Frontal cortex (tissue), 4 donors: ENCODE results near the gene CYP26B1. TPM values are rescaled to one million over a fixed set of nuclear protein-coding genes. Genes with fewer than 3 reads are reported as not detected.
A peak's percentile ranks its signal among the peaks of the same experiment; 100 is the strongest.

ENCODE experiments used
- DNase-seq, 2 donors: peaks; one replicate each; pipeline ENCODE4 v3.0.0; 2012; ENCODE audit warnings: low spot score in 2 of 2
- FAIRE-seq: peaks from 2 replicates; lab custom pipeline; 2012; peaks lifted over from hg19 to GRCh38; lab: Jason Lieb, UNC
- total RNA-seq: library from RNA; depleted of rRNA; stranded (reverse); fragments of >200 nt; gene quantifications from one replicate; pipeline ENCODE4 v1.2.3, GENCODE V29; 2014
- donor health status: control.
- donor health status: control.
- donor health status: control.

The CYP26B1 gene
- total RNA-seq, 1 donor from 2014 or later: 0.82 TPM

DNA sequence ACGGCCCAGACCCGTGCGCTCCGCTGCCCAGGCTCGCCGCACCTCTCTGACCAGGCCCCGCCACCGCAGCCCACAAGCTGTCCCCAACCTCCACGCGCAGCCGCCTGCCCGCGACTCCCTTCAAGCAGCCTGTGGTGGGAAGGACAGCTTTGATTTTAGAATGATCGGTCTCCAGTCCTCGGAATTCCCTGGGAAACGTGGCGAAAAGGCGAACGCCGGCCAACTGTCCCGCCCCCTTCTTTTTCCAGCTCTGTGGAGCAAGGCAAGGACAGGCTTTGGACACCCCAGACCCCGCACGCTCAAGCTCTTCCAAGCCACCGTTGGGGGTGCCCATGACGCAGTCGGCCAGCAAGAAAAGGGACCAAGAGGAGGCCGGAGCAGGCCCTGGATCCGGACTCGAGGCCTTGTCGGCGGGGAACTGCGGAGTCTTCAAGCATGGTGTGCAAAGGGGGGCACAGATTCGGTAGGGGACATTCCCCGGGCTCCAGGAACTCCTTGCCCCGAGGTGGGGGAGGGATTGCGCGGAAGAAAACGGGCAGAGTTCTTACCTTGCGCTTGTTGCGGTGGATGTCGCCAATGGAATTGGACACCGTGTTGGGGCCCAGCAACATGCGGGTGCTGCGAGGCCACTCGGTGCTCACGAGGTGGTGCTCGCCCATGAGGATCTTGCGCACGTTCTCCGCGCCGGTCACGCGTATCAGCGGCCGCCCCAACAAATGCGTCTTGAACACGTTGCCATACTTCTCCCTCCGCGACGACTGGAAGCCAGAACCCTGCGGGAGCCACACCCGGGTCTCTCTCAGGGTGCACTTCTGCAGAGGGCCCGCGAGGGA lies 4.0 kb downstream of the CYP26B1 start:
- DNase-seq (no peak), FAIRE-seq (no peak)

DNA sequence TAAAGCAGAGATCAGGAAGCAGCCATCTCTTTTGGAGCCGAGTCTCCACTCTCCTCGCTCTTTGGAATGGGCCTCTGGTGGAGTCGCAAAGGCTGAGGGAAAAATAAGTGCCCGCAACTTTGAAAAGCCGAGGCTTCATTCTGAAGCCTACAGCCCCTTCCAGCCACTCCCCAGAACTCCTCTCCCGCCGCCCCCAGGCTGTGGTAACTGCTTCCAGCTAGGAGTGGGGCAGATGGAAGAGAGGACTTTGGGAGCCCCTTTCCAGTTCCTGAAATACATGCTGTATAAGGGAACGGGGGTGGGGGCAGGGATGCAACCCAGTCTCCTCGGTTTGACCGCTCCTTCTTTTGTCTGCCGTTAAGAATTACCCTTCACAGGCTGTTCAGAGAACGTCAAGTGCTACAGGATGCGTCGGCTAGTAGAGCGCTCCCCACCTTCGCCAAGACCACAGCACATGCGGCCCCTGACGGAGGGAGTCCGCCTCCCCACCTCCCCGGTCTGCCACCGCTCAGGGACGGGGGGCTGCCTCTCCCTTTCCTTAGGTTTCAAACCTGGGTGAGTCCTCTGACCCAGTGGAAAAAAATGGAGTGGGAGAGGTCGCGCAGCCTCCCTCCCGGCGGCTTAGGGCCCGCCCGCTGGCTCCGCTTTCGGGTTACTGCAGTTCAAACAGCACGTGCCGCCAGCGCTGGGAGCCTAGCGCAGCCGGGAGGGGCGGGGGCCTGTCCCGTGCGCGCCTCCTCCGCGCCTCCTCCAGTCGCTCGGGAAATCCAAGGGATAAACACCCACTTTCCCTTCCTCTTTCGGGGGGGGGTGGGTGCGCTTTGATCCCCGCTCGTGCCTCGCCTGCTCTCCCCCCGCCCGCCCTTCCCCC lies 4.9 kb downstream of the CYP26B1 start:
- DNase-seq (peak; percentile 74 to 77), FAIRE-seq (no peak)

DNA sequence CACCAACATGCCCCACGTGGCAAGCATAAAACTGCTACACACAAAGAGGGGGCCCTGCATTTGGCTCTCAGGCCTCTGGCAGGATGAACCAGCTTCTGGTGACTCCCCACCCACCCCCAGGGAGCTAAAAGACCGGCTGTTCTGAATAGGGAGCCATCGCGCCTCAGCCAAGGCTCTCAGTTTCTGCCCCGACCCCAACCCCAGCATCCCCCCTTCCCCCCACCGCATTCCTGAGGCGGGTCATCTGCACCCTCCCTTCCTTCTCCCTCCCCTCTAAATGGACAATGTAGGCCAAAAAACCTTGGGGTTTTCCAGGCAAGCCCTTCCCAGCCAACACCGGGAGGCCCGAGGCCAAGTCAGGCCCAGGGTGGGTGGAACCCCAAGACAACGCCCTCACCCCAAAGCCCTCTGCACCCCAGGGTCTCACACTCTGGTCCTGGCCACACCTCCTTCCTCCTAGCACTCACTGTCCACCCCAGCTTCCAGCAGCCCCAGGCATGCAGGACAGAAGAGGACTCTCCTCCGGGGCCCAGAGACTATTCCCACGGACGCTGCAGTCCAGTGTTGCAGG lies 5.7 kb downstream of the CYP26B1 start:
- no peak for FAIRE-seq
- no peak for DNase-seq

DNA sequence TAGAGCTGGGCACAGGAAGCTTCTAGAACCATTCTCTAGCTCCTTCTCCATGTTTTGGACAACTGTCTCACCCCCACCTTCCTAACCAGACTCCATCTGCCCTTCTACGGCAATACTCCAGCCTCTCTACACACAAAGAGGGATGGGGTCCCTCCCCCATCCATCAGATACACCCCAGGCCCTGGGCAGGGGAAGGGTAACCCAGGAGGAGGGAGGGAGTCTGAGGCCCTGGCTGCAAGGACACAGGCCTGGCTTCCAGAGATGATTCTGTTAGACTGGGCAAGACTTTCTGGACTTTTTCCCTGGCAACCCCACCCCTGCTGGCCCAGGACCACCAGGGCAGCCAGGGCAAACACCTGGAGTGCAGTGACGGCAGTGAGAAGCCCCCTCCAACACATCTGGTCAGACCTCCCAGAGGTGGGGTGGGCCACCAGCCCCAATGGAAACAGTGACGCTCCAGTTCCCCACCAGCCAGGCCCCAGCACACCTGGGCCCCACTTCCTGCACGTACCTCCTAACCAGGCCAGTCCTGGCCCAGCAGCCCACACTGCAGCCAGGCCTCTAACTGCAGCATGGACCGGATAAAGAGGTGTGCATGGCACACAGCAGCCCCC lies 6.5 kb downstream of the CYP26B1 start:
- DNase-seq: no peak
- FAIRE-seq: no peak

DNA sequence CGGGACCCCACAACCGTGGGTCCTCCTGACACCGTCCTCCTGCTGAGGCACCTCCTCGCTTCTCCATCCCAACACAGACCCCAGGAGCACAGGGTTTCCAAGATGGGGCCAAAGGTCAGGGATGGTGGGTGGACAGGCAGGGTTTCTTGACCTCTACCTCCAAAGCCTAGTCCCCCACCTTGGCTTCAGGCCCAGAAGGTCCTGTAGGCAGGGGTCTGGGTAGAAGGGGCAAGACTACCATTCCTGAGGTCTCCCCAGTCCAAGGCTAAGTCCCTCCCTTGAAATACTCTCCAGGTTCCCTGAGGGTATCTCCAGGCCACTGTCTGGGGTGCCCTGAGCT lies 7.1 kb downstream of the CYP26B1 start:
- no peak for FAIRE-seq
- no peak for DNase-seq

DNA sequence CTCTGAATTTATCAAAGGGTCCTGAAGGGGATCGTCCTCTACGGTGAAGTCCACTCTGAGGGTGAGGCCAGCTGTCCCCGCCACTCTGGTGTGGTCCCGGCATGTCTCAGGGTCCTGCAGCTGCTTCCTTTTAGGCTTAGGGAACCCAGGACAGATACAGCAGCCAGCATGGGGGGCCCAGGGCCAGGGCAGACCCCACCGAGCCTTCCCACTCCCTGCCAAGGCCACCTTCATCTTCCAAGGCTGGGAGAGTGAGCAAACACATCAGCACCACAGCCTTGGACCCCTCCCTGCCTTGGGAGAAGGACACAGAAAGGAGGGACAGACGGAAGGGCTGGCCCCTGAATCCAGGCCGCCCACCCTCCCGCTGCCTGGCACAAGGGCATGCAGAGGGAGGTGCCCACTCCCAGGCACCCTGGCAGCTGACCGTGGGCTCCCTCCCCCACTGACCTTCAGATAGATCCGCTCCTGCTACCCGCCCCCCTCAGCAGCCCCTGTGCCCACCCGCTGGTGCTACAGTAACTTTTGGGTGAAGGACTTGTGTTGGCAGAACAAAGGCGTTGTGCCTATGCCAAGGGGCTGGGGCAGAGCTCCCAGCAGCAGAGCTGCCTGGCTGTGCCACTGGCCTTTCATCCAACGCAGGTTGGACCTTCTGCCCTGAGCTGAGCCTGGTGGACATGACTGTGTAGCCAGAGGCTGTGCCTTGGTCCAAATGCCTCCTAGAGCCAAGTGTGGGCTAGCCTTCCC lies 7.6 kb downstream of the CYP26B1 start:
- DNase-seq (no peak), FAIRE-seq (no peak)

DNA sequence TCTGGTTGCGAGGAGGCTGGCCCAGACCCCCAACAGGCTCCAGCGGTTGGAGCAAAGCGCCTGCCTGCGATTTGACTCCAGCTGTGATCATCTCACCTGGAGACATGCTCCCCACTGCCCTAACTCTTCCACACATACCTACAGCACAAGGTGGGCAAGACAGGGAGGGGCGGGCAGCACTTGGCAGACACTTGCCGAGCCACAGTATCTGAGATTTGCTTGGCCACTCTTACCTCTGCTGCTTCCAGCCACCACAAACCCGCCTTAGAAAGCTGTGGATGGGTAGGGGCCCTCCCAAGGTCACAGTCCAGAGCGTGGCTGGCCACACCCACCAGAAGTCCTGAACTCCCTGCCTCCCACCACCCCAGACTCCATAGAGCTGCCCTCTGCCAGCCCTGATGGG lies 8.2 kb downstream of the CYP26B1 start:
- FAIRE-seq: no peak

DNA sequence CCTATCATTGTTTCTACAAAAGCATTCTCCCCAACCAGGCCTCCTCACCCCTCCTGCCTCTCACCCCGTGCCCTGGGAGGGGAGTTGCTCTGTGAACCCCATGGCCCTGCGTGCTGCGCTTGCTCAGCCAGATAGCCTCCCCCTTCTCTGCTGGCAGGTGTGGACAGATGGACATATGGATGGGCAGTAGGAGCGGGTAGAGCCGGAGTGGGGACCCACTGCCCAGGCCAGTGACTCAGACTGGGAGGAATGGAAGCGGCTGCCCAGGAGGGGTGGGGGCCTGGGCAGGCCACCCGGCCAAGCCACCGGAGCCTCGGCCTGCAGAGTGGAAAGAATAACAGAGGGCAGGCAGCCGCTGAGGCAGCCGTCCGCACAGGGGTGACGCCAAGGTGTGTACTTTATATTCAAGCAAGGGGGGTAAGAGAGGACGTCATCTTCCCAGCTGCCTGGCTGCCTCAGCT lies 8.7 kb downstream of the CYP26B1 start:
- DNase-seq: no peak
- no peak for FAIRE-seq

More for the DNA sequence above, 8.2 kb downstream of the CYP26B1 start:
- DNase-seq: no peak

DNA sequence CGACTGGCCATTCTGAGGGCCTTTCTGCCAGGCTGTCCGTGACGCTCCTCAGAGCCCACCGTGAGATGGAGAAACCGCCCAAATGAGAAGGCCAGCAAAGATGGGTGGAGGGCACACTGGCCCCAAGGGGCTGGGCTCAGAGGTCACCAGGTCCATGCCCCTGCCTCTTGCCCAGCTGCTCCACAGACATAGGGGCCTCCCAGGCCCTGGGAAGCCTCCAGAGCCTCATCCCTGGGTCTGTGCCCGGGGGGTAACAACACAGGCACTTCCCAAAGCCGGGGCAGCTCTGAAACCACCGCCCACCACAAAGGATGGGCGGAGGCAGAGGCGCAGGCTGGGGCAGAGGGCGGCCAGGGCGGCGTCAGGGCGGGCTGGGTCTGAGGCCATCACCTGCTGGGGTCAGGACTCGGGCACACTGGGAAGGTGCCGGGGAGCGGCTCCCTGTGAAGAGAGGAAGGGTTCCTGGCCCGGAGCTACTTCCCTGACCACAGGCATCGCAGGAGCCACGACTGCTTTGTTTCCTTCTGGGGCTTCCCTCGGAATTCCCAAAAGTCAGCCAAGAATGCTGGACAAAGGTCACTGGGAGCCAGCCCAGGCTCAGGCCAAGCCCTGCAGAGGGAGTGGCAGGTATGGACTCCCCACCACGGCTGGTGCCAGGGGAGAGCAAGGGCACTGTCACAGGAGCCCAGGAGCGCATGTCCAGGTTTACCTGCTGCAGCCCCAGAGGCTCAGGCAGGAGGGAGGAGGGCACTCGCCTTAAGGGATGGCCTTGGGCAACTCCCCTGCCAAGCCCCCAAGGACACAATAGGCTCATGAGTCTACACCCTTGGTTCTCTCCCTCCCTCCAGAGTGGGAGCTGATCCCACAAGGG lies 9.4 kb downstream of the CYP26B1 start:
- DNase-seq (no peak), FAIRE-seq (no peak)

DNA sequence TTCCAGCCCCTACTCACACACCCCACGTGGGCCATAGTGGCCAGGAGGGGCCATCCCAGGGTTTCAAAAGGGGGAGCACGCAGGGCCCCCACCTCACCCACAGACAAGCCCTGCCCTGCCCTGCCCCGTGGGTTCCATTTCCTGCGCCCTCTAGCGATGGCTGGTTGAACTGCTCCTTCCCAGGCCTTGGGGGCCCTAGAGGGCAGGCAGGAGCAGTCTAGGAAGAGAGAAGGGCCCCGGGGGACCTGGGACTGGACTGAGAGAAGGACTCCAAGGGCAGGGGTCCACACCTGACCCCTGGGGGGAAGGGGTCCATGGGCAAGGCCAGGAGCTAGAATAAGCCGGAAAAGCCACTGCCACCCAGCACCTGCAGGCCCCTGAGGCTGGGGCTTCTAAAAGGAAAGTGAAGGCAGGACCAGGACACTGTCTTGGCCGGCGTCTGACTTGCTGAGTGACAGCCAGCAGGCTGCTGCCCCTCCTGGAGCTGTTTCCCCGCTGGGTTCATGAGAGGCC lies 10.1 kb downstream of the CYP26B1 start:
- peak; percentile 70 to 81 for DNase-seq
- FAIRE-seq: no peak

DNA sequence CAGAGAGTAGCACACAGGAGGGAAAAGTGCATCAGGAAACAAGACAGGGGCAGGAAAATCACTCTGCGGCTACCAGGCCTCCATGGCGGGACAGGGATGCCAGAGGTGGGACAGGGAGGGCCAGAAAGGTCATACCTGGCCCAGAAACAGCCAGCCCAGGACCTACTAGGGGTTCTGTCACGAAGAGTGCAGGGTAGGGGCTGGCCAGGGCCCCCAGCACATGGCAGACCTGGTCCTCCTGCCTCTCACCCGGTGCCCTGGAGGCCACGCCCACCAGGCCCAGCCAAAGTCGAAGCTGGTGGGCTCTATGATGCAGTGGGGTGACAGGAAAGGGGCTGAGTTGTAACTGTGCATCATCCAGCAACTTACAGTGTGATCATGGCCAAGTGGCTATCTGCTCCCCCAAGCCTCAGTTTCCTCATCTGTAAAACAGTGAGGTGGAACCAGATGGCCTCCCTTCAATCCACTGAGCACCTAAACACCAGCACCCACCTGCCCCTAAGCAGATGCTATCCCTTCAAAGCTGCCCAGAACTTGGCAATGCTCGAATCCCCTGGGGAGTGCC lies 10.6 kb downstream of the CYP26B1 start:
- DNase-seq (no peak), FAIRE-seq (no peak)

DNA sequence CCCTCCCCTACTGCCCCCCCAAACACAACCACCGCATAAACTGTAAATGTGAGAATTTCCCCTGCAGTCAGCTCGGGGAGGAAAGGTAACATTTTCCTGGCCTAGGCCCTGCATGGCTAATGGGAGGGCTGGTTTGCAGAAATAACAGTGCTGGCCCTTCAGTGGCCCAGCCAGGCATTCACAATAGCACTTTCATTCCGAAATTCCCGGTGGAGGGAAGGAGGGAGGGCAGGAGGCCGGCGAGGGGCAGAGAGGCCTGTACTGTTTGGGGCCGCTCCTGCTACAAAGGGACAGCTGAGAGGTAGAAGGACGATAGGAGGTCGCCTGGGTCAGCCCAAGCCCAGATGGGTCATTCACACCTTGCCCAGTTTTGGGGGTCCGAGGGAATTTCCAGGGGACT lies 11.3 kb downstream of the CYP26B1 start:
- no peak for FAIRE-seq
- DNase-seq: no peak

DNA sequence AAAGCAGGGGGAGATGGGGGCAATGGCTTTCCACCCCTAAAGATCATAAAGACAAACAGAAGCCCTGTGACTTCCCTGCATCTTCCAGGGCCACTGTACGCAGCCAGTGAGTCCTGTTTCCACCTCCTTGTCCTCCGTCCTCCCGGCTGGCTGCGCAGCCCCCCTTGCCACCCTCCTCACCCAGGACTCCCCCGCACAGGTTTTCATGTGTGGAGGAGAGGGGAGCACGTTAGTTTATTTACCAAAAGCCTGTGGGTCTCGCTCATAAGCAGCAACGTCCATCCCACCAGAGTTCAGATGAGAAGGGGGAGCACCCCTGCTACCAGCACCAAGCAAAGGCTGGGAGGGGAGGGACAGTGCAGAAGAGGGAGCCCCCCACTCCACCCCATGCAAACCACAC lies 11.7 kb downstream of the CYP26B1 start:
- DNase-seq: no peak
- FAIRE-seq: no peak

DNA sequence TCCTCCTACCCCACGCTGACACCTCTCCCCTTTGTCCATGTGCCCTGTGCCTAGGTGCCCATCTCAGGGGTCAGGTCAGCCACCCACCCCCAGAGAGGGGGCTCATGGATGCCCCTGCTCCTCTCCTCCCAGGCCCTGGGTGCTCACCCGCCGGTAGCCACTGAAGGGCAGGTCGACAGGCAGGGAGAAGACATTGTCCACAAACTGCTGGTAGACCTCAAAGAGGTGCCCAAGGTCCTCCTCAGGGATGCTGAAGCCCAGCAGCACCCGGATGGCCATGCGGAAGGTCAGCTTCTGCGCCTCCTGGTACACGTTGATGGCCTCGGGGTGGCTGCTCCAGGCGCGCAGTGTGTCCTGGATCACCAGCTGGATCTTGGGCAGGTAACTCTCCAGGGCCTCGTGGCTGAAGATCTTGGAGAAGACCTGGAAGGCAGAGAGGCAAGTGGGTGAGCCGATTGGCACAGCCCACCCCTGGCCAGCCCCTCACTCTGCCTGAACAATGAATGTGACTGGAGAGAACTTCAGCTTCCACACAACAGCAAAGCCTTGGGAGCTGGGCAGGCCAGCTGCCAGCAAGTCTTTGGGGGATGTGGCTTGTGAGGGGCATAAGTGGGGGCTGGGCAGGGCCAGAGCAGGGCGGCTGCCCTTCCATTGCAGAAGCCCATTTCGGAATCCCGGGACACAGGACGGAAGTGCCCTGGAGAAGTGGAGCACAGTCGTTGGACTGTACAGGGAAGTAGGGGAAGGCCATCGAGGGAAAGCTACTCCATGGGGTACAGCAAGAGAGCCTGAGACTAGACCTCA lies 12.5 kb downstream of the CYP26B1 start:
- DNase-seq (no peak), FAIRE-seq (no peak)

DNA sequence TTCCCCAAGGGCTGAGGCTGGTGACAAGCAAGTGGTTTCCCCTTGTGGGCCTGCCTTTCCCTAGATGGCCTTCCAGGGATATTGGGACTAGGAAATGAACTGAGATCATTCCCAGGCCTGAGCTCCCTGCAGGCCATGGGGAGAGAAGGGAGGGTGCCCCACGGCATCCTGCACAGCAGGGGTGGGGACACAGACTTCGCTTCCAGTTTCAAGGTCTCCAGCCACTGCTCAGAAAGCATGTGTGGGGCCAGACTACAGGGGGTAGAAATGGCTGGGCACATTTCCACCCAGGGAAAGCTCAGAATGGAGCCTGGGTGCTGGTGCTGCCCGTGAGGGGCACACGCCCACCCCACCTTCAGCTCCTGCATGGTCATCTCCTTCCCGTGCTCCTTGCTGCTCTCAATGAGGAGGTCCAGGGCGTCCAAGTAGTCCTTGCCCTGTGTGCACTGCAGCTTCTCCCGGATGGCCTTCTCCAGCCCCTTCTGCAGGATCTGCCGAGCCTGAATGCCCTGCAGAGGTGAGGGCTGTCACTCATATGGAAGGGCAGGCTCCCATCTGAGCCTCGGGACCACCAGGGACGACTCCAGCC lies 13.2 kb downstream of the CYP26B1 start:
- FAIRE-seq (no peak), DNase-seq (no peak)

DNA sequence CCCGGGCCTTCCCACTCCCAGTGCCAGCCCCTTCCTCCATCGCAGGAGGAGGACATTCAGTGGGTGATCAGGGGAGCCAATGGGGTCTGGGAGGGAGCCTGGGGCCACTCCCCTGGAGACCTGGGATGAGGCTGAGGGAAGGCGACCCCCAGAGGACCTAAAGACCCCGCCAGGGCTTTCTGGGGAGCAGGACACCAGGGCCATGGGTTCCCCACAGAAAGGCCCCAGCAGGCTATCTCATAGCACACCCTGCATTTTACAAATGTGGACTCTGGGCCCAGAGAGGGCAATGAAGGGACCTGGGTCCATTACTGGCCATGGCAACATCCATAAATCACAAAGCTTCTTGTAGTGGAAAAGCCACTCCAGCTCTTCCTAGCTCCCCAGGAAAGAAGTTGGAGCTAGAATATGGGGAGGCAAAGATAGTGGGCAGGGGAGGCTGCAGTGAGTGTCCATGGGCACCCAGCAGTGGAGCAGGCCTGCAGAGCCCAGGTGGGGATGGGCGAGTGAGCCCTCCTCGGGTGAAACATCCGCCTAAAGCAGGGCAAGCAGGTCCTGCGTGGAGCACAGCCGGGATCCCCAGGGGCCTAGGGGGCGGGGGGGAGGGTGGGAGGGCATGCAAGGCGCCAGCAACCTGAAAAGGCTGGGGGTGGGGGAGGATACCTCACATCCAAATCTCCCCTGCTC lies 13.8 kb downstream of the CYP26B1 start:
- DNase-seq: no peak

More for the DNA sequence above, 13.8 kb downstream of the CYP26B1 start:
- FAIRE-seq: no peak
